Dermis blood vessel endothelial cell (primary cell): ENCODE results near the gene TXNDC5. TPM values are rescaled to one million over a fixed set of nuclear protein-coding genes. Genes with fewer than 3 reads are reported as not detected.
A peak's percentile ranks its signal among the peaks of the same experiment; 100 is the strongest.

Experiments
- DNase-seq: peaks from one replicate; pipeline ENCODE4 v3.0.0; 2010
- total RNA-seq: library from RNA; depleted of rRNA; stranded (reverse); fragments of >200 nt; gene quantifications from 2 replicates; pipeline ENCODE4 v1.2.3, GENCODE V29; 2014

The TXNDC5 gene
- total RNA-seq, result 2,879 and 3,040 TPM in 2 replicates

- DNase-seq, result peak; percentile 81
Measured at GRCh38 chr6:7910654-7911344, at the start of gene TXNDC5. Gene TXNDC5, minus strand, starts transcription at chr6:7910788. Its CDS starts 12 bp downstream, at chr6:7910776.

DNA sequence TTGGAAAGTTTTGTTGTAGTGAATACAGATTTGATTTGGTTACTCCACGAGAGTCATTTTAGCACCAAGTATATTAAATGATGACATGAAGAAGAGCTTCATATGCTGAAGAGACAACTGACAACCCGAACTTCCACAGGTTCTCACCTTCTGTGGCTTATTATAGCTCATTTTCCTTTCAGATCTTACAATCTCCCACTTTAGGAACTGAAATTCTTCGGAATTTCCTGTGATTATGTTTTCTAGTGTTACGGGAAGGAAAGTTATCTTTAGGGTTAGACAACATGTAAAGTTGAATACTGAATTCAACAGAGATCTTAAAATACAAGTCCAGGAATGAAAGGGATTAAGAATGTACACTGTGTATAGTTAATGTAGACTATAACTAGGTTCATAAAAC, 49.6 kb upstream of the TXNDC5 start:
- peak; percentile 59 for DNase-seq

GRCh38 chr6:7959453-7959852, 48.9 kb upstream of the TXNDC5 start:
- DNase-seq, result peak; percentile 35

GRCh38 chr6:7958464-7958863, 47.9 kb upstream of the TXNDC5 start:
- no peak for DNase-seq

GRCh38 chr6:7956257-7956656, 45.7 kb upstream of the TXNDC5 start:
- DNase-seq, result no peak

DNA sequence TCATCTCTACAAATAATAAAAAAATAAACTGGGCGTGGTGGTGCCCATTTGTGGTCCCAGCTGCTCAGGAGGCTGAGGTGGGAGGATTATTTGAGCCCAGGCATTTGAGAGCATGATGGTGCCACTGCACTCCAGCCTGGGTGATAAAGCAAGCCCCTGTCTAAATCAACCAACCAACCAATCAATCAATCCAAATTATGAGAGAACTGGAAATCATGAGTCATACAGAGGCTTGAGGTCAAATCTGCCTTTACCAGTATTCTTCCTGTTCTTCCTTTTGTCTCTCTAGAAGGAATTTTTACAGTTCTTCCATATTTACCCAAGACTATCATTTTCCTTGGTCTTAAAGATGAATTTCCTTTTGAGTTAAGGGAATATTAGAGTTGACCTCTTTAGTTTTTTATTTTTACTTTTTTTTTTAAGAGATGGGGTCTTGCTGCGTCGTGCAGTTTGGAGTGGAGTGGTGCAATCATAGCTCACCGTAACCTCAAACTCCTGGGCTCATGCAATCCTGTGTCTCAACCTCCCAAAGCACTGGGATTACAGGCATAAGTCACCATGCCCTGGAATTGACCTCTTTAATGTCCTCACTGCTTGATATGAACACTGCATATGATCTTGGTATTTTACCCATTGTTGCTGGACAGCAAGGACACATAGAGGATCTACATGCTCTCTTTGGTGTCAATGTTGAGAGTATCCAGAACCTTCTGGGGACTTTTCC, 44.1 kb upstream of the TXNDC5 start:
- peak; percentile 37 for DNase-seq

DNA sequence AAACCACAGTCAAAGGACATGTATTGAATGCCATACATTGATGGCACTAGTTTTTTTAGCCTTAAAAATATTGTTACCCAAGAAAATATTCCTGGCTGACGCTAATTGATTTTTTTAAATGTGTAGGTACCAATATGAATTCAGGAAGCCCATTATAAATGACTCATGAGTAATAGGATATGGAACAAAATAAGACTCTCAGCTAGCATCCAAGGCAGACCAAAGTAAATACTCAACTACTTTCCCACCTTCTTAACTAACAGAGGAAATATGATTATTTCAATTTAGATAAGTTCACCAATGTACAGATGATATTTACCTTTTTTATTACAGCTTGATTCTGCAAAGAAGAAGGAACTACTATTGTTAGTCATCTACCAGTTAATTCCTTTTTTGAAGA, 43.2 kb upstream of the TXNDC5 start:
- peak; percentile 64 for DNase-seq

- peak; percentile 37 for DNase-seq
Measured at GRCh38 chr6:7939864-7940228, 29.3 kb upstream of the TXNDC5 start.

DNA sequence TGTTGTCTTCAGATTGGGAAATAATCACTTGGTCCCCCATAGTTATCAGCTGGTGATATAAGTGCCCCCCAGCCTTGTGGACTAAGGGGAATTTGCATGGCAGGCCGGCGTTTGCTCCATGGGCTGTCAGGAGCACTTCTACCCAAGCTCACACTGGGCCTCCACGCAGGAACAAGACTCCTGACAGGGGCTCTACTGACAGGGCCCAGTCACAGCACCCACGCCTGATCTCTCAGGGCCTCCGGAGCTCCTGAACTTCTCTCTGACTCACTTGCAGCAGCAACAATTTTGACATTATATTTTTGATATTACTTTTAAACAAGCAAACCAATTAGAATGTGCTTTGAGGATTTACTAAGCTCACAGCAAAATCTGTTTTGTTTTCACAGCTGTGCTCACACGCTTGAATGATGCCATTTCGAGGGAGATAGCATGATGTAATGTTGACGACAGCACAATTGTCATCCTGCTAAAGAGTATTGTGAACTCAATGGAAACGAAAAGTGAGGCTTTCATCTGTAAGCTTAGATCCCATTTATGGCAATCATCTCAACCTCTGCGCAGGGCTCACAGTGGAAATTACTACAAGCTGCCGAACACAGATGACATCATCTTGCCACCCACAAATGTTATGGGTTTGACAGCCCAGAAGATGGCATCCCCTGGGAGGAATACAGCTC, 28.7 kb upstream of the TXNDC5 start:
- peak; percentile 56 for DNase-seq

- DNase-seq, result peak; percentile 41
Measured at GRCh38 chr6:7938562-7939183, 28.1 kb upstream of the TXNDC5 start.

- DNase-seq, result no peak
Measured at GRCh38 chr6:7933794-7934193, 23.2 kb upstream of the TXNDC5 start.

DNA sequence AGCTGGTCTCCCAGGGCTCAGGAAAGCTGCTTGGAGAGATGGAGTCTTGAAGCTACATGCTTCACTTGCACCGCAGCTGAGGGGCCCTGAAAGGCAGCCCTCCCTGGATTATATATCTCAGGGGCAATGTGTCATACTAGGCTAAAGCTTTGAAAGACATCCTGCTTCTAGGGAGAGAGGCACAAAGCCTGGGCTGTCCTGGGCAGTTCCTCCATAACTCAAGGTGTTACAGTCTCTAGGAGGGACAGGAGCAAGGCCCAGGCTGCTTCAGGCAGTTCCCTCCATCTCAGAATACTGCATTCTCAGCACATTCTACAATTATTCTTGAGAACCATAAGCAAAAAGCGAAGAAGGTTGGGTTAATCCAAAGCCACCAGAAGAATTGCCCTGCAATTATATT, 22.0 kb upstream of the TXNDC5 start:
- DNase-seq, result no peak

- DNase-seq, result no peak
Measured at GRCh38 chr6:7924867-7925266, 14.3 kb upstream of the TXNDC5 start.

DNA sequence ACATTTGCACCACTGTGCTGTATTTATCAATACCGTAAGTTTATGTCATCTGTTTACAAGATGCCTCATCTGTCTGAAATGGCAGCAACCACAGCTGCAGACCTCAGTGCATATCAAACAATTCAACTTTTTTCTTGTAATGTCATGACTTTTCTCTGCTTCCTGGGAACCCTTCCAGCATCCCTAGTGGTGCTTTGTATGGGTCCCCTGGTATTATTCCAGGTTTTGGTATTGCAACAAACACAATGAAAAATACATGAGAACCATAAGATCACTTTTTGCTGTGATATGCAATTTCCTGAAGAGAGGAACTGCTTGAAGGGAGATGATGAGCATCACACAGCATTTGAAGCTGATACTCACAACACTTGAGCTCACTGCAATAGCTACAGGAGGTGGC, 12.0 kb upstream of the TXNDC5 start:
- DNase-seq, result no peak

- DNase-seq, result no peak
Measured at GRCh38 chr6:7921632-7922092, 11.1 kb upstream of the TXNDC5 start.

- no peak for DNase-seq
Measured at GRCh38 chr6:7921046-7921445, 10.5 kb upstream of the TXNDC5 start.

- DNase-seq, result no peak
Measured at GRCh38 chr6:7920425-7920824, 9.8 kb upstream of the TXNDC5 start.

GRCh38 chr6:7919871-7920270, 9.3 kb upstream of the TXNDC5 start:
- DNase-seq, result no peak

DNA sequence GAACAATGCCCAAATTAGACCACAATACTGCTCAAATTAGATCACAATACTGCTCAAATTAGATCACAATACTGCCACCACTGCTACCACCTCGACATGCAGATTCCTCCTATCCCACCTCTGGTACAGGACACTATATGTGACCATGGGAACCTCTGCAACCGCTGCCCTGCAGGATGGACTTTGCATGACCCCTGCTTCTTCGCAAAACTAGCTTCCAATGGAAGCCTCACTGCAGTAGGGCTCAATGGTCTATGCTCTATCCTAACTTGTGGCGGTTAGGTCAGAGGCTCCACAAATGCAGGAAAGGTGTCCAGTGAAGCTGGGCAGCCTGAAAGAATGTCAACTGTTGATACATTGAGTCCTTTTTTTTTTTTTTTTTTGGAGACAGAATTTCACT, 7.8 kb upstream of the TXNDC5 start:
- no peak for DNase-seq

DNA sequence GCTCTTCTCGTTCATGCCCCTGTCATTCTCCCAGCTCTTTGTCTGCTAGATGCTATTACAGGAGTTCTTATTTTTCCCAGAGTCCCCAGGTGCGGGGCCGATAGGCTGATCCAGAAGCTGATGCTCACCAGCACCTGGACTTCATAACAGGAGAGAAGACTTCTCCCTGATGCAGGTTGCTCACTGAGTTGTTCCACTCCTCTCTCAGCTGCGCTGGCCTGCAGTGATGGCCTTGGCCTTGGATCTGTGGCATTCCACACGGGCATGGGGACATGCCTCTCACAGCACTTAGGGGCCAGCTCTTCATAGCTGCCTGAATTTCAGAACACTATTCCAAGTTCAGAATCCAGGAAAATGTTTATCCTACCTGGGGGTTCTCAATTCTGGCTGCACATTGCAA, 7.1 kb upstream of the TXNDC5 start:
- no peak for DNase-seq

GRCh38 chr6:7916959-7917358, 6.4 kb upstream of the TXNDC5 start:
- DNase-seq, result no peak

GRCh38 chr6:7914991-7915789, 4.6 kb upstream of the TXNDC5 start:
- DNase-seq, result peak; percentile 89
